HepG2 (cell line): ENCODE results near the gene RGS14. TPM values are rescaled to one million over a fixed set of nuclear protein-coding genes. Genes with fewer than 3 reads are reported as not detected.

Experiments
- FOXA3 ChIP-seq: IDR thresholded peaks from 2 replicates; pipeline ENCODE4 v1.6.1; 2016; ENCODE audit warnings: missing genetic modification reagents, missing compliant biosample characterization
- FOXK1 ChIP-seq: sonication (generic); formaldehyde crosslinking; IDR thresholded peaks from 2 replicates; pipeline ENCODE4 v1.4.0; 2020; ENCODE audit warnings: low read depth, missing genetic modification reagents, borderline replicate concordance
- HMGXB4 ChIP-seq, 2 experiments: sonication (generic) in 1 of 2; formaldehyde crosslinking in 1 of 2; IDR thresholded peaks; 2 replicates each; pipeline versions ENCODE4 v1.4.0 to v1.6.1; 2018 to 2020; ENCODE audit warnings: missing genetic modification reagents in 2 of 2, borderline replicate concordance in 1 of 2, low read depth in 1 of 2, mild to moderate bottlenecking in 1 of 2, missing biosample characterization in 1 of 2
- HNRNPLL ChIP-seq: fragments of 200-400 bp; formaldehyde crosslinking; IDR thresholded peaks from 2 replicates; pipeline ENCODE4 v1.6.1; 2017; ENCODE audit warnings: mild to moderate bottlenecking, low read depth, low read length; ENCODE audit not compliant: poor library complexity, severe bottlenecking
- JARID2 ChIP-seq: sonication (generic); formaldehyde crosslinking; IDR thresholded peaks from 2 replicates; pipeline ENCODE4 v1.8.1; 2023; ENCODE audit warnings: missing genetic modification reagents, inconsistent platforms; ENCODE audit not compliant: insufficient replicate concordance
- NR2F2 ChIP-seq: IDR thresholded peaks from 2 replicates; pipeline ENCODE4 v1.6.1; 2012; ENCODE audit warnings: low read depth, inconsistent platforms, borderline replicate concordance
- RBFOX2 ChIP-seq: fragments of 200-400 bp; formaldehyde crosslinking; IDR thresholded peaks from 2 replicates; pipeline ENCODE4 v1.6.1; 2017; ENCODE audit warnings: low read depth, mild to moderate bottlenecking, low read length
- TFAP4 ChIP-seq: sonication (generic); IDR thresholded peaks from 2 replicates; pipeline ENCODE4 v1.6.1; 2016; ENCODE audit warnings: low read depth, borderline replicate concordance
- ZBTB8A ChIP-seq: sonication (generic); formaldehyde crosslinking; IDR thresholded peaks from 2 replicates; pipeline ENCODE4 v1.4.0; 2020; ENCODE audit warnings: mild to moderate bottlenecking, low read depth, missing genetic modification reagents, borderline replicate concordance
- ZNF282 ChIP-seq: fragments of 450-650 bp; IDR thresholded peaks from 2 replicates; pipeline ENCODE4 v1.6.1; 2018; ENCODE audit not compliant: partially characterized antibody
- ZNF547 ChIP-seq: sonication (generic); formaldehyde crosslinking; IDR thresholded peaks from 2 replicates; pipeline ENCODE4 v1.5.1; 2020; ENCODE audit warnings: mild to moderate bottlenecking, missing genetic modification reagents
- ZSCAN21 ChIP-seq: sonication (generic); formaldehyde crosslinking; IDR thresholded peaks from 2 replicates; pipeline ENCODE4 v1.8.0; 2022; ENCODE audit warnings: mild to moderate bottlenecking, missing genetic modification reagents, moderate library complexity, borderline replicate concordance
- polyA plus RNA-seq, 8 experiments: library from polyadenylated mRNA; depleted of rRNA in 3 of 8; stranded (reverse) in 7 of 8; unstranded in 1 of 8; fragments of >200 nt; fragmentation: Illumina TruSeq in 4 of 8; extraction: Trizol in 4 of 8; gene quantifications; 2 replicates each; pipeline versions ENCODE4 v1.2.1 to v1.2.3, GENCODE V29; 2011 to 2016; ENCODE audit warnings: low read depth in 4 of 8, missing spikeins in 1 of 8, mixed read lengths in 1 of 8; ENCODE audit not compliant: insufficient read depth in 1 of 8
- total RNA-seq, 5 experiments: library from RNA; depleted of rRNA; stranded (reverse); fragments of >200 nt; fragmentation: Illumina TruSeq; extraction: Trizol; gene quantifications; 2 replicates each; pipeline ENCODE4 v1.2.3, GENCODE V29; 2016; ENCODE audit warnings: low read depth in 1 of 5
- TF ChIP-seq, protein P1 (sequence below): sonication (generic); formaldehyde crosslinking; IDR thresholded peaks from 2 replicates; pipeline ENCODE4 v1.4.0; 2020; ENCODE audit warnings: missing genetic modification reagents, borderline replicate concordance
- TF ChIP-seq, protein P2 (sequence below): sonication (generic); formaldehyde crosslinking; IDR thresholded peaks from 2 replicates; pipeline ENCODE4 v1.4.0; 2020; ENCODE audit warnings: missing genetic modification reagents, borderline replicate concordance
- TF ChIP-seq, protein P3 (sequence below): sonication (generic); formaldehyde crosslinking; IDR thresholded peaks from 2 replicates; pipeline ENCODE4 v1.5.0; 2020; ENCODE audit warnings: mild to moderate bottlenecking, missing genetic modification reagents

Gene RGS14
- total and polyA plus RNA-seq, 2 of the 13 experiments (the other 11 are each of a cell fraction or from before 2014, with no cell fraction given), result 11.1 to 17.2 TPM

DNA sequence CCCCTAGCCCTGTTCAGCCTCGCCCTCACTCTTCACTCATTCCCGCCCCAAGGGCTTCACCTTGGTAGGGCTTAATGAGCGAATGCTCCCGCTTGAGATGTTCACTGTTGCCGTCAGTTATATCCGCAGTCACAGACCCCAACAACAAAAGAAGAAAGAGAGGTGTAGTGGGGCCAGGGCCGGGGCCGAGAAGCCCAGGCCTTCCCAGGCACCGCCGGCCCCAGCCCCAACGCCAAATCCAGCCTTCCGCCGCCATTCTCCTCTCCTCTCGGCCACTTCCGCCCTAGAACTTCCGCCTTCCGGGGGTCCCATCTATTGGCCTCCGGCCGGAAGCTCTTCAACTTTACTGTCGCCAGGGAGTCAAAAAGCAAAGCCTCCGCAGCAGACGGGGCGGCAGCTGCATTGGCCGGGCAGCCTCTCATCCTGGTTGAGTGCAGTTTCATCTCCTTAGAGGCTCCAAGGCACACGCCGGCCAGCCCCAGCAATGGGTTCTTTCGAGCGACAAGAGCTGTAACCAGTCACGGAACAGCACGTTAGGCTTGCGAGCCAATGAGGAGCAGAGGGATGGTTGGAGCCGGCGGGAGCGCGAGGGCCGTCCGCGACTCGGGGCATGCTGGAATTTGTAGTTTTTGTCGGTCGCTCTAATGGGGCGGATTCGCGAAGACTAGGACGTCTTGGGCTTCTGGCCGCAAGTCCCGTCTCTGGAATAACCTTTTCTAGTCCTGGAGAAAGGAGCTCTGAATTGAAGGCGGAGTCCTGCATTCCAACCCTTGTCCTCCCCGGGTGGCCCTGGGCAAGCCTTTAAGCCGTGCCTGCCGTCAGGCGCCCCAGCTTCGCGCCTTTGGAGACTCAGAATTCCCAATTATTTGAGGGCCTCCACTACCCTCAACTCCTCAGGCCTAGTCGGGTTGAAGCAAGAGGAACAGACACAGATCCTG lies 6.1 kb upstream of the RGS14 start, which contains the start of gene LMAN2 (continued):
- TF ChIP-seq, protein P1, sequence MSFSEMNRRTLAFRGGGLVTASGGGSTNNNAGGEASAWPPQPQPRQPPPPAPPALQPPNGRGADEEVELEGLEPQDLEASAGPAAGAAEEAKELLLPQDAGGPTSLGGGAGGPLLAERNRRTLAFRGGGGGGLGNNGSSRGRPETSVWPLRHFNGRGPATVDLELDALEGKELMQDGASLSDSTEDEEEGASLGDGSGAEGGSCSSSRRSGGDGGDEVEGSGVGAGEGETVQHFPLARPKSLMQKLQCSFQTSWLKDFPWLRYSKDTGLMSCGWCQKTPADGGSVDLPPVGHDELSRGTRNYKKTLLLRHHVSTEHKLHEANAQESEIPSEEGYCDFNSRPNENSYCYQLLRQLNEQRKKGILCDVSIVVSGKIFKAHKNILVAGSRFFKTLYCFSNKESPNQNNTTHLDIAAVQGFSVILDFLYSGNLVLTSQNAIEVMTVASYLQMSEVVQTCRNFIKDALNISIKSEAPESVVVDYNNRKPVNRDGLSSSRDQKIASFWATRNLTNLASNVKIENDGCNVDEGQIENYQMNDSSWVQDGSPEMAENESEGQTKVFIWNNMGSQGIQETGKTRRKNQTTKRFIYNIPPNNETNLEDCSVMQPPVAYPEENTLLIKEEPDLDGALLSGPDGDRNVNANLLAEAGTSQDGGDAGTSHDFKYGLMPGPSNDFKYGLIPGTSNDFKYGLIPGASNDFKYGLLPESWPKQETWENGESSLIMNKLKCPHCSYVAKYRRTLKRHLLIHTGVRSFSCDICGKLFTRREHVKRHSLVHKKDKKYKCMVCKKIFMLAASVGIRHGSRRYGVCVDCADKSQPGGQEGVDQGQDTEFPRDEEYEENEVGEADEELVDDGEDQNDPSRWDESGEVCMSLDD (CRISPR knock-in tag), result 0 out of 2 replicates have a peak, but pooled peaks have one; percentile 39
- TF ChIP-seq, protein P2, sequence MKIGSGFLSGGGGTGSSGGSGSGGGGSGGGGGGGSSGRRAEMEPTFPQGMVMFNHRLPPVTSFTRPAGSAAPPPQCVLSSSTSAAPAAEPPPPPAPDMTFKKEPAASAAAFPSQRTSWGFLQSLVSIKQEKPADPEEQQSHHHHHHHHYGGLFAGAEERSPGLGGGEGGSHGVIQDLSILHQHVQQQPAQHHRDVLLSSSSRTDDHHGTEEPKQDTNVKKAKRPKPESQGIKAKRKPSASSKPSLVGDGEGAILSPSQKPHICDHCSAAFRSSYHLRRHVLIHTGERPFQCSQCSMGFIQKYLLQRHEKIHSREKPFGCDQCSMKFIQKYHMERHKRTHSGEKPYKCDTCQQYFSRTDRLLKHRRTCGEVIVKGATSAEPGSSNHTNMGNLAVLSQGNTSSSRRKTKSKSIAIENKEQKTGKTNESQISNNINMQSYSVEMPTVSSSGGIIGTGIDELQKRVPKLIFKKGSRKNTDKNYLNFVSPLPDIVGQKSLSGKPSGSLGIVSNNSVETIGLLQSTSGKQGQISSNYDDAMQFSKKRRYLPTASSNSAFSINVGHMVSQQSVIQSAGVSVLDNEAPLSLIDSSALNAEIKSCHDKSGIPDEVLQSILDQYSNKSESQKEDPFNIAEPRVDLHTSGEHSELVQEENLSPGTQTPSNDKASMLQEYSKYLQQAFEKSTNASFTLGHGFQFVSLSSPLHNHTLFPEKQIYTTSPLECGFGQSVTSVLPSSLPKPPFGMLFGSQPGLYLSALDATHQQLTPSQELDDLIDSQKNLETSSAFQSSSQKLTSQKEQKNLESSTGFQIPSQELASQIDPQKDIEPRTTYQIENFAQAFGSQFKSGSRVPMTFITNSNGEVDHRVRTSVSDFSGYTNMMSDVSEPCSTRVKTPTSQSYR (CRISPR knock-in tag), result no peak
- TF ChIP-seq ZSCAN21 (no peak), TFAP4 (peak; percentile 5; the same call in 1 of the 2 replicates), JARID2 (CRISPR knock-in tag) (no peak), HNRNPLL (peak; percentile 62), ZNF282 (no peak), RBFOX2 (peak; percentile 75), HMGXB4 (CRISPR knock-in tag; IDR thresholded peaks at IDR 0.05; ENCODE audit: borderline replicate concordance in 1 of 2, low read depth in 1 of 2) (peak; percentile 58 to 76; a peak in 2 of 4 replicates), ZNF547 (CRISPR knock-in tag) (peak; percentile 61; the same call in 1 of the 2 replicates), FOXA3 (CRISPR knock-in tag) (peak; percentile 47), ZBTB8A (no peak), NR2F2 (0 out of 2 replicates have a peak, but pooled peaks have one; percentile 21), FOXK1 (CRISPR knock-in tag) (peak; percentile 86; the same call in 1 of the 2 replicates)
- TF ChIP-seq, protein P3, sequence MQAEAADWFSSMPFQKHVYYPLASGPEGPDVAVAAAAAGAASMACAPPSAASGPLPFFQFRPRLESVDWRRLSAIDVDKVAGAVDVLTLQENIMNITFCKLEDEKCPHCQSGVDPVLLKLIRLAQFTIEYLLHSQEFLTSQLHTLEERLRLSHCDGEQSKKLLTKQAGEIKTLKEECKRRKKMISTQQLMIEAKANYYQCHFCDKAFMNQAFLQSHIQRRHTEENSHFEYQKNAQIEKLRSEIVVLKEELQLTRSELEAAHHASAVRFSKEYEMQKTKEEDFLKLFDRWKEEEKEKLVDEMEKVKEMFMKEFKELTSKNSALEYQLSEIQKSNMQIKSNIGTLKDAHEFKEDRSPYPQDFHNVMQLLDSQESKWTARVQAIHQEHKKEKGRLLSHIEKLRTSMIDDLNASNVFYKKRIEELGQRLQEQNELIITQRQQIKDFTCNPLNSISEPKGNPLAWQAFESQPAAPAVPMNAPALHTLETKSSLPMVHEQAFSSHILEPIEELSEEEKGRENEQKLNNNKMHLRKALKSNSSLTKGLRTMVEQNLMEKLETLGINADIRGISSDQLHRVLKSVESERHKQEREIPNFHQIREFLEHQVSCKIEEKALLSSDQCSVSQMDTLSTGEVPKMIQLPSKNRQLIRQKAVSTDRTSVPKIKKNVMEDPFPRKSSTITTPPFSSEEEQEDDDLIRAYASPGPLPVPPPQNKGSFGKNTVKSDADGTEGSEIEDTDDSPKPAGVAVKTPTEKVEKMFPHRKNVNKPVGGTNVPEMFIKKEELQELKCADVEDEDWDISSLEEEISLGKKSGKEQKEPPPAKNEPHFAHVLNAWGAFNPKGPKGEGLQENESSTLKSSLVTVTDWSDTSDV (CRISPR knock-in tag), result no peak
